ENCODE results near the gene LSM7.

The LSM7 gene

DNA sequence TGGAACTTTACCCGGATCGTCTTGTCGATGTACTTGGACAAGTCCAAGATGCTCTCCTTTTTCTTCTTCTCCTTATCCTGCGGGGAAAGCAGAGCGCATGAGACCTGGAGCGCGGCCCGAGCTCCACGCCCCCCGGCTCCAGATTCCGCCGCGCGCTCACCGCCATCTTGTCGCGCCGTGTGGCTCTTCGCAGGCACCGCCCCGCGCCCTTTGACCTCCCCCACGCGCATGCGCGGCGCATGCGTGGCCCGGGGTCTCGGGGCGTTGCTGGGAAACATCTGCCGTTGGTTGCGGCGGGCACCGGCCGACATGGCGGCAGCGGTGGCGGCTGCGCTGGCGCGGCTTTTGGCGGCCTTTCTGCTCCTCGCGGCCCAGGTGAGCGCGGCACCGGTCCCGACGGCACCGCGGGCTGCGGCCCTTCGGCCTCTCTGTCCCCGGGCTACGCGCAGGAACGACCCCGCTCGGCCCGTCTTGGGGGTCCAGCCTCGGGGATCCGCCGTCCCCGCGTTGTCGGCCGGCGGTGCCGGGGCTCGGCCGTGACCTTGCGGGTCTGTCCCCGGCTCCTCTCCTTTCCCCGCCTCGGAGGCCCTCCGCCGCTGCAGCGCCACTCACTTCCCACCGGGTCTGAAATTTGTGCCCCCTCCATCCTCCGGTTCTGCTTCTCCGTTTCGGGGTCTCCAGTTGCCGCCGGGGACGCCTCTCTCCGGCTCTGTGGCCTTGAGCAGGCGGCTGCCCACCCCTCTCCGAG, at the start of gene LSM7, which contains the start of gene SPPL2B:
LSM7 (minus strand) TSS at position 186 of the 748 bp plus-strand sequence; CDS start at position 166, 20 bp downstream.
SPPL2B (plus strand) TSS at position 284 of the 748 bp plus-strand sequence; CDS start at position 310, 26 bp downstream.
- peak; percentile 91 for DNase-seq

DNA sequence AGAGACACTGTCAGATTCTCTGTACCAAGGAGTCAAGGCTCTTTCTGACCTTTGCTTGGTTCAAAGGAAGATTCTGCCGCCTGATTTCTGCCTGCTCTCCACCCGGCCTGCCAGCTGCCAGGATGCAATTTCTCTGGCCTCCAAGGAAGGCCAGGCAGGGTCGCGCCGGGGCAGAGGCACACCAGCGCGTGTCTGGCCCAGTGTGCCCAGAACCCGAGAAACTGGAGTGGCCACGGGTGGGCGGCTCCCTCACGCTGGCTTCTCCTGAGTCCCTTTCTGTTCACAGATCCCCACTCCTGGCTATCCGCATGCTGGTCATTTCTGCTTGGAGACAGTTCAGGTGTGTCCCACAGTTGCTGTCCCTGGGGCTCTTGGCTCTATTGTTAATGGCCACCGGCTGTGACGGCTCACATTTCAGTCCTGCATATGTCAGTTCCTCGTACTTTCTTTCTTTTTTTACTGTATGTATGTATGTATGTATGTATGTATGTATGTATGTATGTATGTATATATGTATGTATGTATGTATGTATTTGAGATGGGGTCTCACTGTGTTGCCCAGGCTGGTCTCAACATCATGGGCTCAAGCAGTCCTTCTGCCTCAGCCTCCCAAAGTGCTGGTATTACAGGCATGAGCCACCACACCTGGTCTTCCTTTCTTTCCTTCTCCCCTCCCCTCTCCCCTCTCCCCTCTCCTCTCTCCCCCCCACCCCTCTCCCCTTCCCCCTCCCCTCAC, 48.6 kb upstream of the LSM7 start:
- DNase-seq = no peak

DNA sequence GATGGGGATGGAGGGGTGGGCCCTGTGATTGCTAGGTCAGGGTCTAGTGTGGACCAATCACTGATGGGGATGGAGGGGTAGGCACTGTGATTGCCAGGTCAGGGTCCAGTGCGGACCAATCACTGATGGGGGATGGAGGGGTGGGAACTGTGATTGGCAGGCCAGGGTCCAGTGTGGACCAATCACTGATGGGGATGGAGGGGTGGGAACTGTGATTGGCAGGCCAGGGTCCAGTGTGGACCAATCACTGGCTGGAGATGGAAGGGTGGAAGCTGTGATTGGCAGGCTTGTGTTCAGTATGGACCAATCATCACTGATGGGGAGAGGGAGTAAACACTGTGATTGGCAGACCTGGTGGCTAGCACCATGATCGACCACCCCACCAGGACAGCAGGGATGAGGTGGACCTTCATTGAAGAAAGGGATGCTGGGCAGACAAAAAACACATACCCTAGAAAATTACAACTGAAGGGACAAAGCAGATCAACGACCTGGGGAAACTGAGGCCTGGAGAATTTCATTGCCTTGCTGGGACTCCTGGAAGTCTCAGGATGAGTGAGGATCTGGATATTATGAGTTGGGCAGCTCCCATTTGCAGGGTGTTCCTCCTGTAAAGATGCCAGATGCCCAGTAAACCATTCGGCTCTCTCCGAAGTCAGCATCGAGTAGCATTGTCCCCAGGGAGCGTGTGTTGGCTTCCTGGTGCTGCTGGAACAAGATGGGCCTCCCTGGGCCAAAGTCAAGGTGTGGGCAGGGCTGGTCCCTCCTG, 47.2 kb upstream of the LSM7 start:
- DNase-seq = no peak

DNA sequence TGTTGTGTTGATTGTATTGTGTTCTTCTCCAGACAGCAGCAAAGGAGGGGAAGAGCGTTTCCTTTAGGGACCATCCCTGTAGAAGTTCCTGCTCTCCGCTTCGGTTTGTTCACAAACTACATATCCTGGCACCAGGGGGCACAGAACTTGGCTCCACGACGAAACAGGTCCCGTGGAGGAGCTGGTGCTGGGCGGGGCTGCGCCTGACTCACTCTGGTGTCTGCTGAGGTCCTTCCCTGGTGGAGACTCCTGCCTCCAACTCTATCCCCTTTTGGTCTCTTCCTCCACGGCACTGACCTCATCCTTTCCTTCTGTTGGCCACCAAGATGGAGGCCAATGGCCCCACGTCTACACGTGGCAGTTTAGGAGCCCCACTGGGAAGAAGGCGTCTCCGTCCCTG, 46.4 kb upstream of the LSM7 start:
- DNase-seq = no peak

DNA sequence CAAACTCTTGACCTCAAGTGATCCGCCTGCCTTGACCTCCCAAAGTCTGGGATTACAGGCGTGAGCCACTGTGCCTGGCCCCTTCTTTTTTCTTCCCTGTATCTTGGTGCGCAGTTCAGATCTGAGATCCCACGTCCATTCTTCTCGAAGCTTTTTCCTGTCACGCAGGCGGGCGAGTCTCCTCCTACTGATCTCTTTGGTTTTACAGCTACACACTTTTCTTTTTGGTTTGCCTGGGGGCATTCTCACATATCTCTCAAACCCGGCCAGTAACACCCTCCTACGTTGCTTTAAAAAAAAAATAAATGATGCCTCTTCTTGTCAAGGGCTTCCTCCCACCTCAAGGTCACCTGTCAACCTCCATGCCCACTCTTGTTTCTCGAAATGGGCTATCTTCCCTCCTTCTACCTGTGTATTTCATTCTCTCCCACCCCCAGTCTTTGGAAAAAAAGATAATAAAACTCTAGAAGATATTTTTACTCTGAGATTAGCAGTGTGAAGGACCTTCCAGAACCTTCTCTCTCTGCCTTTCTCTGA, 43.8 kb upstream of the LSM7 start:
- DNase-seq = no peak

DNA sequence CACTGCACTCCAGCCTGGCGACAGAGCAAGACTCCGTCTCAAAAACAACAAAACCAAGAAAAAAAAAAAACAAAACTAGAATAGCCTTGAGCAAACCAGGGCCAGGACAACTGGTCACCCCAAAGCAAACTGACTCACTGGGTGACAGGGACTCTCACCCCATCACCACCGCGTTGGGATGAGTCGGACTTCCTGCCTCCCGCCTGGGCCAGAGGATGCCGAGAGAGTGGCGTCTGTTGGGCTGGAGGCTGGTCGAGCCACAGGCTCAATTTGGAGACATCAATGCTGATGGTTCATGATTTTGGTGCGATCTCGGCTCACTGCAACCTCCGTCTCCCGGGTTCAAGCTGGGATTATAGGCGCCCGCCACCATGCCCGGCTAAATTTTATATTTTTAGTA, 43.3 kb upstream of the LSM7 start:
- no peak for DNase-seq

DNA sequence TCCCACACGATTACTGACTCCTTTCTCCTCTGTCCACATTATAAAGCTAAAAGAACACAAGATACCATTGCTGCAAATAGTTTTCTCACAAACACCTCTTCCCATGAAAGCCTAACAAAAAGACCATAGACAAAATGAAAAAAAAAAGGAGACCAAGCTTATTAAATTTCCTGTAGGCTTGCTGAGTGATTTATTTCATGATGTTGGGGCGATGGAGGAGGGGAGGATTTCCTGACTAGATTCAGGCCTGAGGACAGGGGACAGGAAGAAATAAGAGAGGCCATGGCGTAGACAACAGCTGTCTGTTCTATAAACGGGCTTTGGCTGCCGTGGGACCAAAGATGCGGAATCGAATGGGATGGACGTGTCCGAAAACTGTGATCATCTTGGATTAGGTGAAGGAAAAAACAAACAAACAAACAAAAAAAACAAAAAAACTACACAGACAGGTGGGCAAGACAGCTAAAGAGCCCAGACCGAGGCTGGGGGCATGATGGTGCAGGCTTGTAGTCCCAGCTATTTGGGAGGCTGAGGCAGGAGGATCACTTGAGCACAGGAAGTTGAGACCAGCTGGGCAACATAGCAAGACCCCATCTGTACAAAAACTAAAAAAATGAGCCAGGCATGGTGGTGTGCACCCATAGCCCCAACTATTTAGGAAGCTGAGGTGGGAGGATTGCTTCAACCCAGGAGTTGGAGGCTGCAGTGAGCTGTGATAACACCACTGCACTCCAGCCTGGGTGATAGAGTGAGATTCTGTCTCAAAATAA, 37.0 kb upstream of the LSM7 start:
- no peak for DNase-seq

DNA sequence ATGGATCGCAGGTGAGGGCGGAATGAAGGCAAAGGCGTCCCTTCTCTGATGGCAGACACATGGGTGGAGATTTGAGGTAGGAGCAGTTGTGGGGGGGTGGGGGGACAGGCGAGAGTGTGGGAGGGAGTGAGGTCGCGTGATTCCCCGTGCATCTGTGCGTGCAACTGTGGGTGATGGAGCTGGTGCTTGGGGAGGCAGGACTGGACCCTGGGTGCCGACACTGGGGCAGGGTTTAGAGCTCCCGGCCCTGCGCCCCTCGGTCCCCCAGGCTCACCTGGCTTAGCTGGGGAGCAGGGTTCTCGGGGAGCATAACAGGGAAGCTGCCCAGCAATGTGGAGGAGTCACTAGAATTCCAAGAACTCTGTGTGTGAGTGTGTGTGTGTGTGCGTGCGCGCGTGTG, 35.0 kb upstream of the LSM7 start:
- DNase-seq = no peak

DNA sequence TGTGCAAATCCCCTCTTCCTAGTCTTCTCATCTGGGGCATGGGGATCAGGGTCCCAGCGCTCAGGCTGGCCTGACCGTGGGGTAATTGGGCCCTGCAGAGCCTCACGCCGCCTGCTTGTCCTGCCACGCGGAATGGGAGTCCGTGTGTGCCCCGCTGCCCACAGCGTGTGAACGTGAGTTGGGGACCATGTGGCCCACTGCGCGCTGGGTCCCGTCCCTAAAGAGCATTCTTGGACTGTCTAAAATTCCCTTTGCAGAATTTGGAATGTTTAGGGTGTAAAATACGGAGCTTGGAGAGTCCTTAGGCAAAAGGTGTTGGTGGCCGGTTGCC, 34.5 kb upstream of the LSM7 start:
- no peak for DNase-seq

DNA sequence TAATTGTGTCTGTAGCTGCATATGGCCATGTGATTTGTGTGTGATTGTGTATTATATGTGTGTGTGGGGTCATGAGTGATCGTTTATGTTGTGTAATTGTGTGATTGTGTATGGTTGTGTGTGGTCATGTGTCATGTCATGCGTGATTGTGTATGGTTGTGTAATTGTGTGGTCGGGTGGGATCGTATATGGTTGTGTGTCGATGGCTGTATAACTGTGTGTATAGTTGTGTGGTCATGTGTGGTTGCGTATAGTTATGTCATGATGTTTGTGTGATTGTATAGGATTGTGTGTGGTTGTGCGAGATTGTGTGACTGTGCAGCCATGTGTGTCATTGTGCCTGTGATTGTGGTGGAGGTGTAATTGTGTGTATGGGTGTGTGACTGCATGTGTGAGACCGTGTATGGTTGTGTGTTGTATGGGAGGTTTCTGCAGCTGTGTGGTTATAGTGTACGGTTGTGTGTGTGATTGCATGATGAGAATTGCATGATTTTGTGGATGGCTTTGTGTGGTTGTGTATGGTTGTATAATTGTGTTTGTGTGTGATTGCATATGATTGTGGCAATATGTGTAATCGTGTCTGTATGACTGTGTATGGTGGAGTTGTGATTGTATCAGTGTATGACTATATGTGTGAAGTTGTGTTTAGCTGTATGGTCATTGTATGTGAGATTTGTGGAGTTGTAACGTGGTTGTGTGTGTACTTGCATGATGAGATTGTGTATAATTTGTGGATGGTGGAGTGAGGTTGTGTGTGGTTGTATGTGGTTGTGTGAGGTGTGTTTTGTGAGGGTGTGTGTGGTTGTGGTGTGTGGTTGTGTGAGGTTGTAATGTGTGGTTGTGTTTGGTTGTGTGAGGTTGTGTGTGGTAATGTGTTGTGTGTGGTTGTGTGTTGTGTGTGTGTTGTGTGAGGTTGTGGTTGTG, 33.9 kb upstream of the LSM7 start:
- no peak for DNase-seq

DNA sequence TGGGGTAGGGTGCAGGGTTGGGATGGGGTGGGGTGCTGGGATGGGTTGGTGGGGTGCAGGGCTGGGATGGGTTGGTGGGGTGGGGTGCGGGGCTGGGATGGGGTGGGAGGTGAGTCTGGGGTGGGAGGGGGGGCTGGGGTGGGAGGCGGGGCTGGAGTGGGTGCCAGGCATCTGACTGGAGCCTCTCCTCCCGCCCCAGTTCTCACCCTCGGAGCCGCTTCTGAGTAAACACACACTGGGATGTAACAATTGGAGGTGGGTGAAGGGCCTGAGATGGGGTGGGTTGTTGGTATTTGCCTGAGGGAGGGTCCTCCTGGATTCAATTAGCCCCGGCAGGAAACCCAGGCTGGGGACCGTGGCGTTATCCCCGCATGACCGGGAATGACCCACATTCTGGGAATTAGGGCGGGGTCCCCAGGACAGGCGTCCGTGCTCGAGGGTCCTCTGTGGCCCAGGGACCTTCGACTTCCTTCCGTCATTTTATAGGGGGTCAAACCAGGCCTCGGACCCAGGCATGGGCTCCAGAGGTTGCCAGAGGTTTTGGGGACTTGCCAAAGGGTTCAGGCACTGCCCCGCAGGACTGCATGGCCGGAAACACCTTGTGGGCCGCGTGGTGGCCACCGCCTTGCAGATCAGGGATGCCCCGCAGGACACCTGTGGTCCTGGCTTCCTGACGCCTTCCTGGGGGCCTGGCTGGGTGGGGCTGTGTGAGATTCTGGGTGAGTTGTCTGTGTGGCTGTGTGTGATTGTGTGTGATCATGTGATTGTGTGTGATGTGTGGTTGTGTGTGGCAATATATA, 33.1 kb upstream of the LSM7 start:
- no peak for DNase-seq

DNA sequence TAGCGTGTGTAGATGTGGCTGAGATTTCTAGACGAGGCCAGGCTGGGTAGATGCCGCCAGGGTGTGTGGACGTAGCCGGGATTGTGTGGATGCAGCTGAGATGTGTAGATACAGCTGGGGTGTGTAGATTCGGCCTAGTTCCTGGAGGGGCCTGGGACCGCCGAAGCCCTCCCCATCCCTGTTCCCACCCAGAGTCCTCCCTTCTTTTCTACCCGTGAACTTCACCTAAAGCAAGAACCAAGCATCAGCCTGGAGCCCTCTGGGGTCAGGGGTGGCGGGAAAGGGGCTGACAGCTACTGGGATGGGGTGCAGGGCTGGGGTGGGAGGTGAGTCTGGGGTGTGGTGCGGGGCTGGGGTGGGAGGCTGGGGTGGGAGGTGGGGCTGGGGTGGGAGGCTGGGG, 32.4 kb upstream of the LSM7 start:
- no peak for DNase-seq

DNA sequence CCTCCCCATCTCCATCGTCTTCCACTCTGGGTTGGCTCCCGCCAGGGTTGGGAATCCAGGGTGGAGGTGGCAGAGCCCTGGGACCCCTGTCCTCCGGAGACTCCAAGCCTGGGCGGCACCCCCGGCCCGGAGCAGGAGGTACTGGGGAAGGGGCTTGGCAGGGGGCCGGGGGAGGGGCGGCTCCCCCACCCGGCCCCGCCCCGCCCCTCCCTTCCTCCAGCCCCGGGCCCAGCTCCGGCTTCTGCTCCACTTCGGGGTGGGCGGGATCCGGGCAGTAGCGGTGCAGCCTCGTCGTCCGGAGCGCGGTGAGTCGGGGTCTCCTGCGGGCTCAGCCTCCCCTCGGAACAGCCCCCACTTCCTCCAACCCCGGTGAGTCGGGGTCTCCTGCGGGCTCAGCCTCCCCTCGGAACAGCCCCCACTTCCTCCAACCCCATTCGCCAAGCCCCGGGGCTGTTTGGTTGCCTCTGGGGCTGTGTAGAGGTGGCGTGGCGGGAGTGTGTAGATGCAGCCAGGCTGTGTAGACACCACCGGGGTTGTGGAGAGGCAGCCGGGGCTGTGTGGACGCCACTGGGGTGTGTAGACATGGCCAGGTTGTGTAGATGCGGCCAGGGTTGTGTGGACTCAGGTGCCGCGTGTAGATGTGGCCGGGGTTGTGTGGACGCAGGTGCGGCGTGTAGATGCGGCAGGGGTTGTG, 31.8 kb upstream of the LSM7 start, which contains the start of gene TMPRSS9:
TMPRSS9 (plus strand) TSS at position 274 of the 694 bp plus-strand sequence. CDS start 29,521 bp downstream, outside the sequence.
- DNase-seq = no peak

DNA sequence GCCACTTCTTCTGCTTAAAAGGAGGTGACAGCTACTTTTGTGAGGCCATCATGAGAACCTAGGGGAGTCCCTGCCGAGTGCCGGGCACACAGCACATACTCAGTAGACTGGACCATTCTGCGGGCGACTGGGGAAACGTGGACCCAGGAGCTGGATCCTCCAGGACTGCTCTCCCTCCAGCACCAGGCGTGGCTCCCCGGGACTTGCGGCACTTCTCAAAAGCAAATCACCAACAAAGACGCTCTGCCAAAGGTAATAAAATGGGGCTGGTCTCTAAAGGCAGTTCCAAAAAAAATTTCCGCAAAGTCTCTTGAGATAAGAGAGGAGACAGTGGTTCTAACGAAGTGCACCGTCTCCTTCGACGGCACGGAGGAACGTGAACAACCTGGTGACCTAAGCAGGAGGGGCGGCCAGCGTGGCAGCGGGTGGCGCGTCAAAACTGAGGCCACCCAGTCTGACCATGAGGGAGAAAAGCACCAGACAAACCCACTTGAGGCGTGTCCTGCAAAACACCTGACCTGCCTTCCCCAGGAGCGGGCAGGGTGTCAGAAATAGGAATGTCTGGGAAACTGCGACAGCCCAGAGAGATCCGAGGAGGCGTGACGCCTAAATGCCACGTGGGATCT, 30.3 kb upstream of the LSM7 start:
- DNase-seq = no peak

DNA sequence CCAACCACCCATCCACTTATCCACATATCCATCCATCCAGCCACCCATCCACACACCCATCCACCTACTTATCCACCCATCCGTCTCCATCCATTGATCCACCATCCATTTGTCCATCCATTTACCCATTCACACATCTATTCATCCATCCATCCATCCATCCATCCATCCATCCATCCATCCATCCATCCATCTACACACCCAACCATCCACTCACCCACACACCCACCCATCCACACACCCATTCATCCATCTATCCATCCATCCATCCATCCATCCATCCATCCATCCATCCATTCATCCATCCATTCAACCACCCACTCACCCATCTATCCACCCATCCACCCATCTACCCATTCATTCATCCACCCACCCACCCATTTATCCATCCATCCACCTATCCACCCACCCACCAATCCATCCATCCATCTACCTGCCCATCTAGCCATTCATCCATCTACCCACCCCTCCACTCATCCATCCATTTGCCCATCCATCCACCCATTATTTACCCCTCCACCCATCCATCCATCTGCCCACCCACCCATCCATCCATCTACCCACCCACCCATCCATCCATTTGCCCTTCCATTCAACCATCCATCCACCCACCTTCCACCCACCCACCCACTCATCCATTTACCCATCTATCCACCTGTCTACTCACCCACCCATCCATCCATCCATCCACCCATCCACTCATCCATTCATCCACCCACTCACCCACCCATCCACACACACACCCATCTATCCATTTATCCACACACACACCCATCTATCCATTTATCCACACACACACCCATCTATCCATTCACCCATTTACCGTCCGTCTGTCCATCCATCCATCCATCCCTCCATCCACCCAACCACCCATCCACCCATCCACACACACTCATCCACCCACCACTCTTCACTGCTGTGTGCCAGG, 29.2 kb upstream of the LSM7 start:
- DNase-seq = no peak

DNA sequence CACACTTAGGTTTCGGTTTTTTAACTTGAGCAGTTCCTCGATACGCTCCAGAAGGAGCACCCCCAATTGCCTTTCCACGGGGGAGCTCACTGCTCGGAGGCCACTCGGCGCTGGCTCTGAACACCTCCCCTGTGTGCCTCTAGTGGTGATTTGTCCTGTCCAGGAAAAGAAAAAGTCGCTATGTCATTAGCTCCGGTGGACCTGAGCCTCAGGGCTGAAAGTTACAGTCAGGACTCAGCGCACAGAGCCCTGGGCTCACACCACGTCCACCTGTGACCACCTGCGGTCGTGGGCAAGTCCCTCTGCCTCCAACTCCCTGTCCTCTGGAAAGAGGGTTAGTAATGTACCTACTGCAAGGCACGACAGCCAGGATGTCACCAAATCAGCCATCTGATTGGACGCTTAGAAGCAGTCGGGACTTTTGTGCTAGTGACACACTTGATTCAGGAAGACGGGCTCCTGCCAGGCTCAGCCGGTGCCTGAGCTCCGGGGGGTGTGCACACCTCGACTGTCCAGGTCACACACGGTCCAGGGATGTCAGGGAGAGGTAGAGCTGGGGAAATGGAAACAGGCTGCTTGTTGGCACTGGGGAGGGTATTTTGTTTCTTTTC, 27.8 kb upstream of the LSM7 start:
- no peak for DNase-seq

DNA sequence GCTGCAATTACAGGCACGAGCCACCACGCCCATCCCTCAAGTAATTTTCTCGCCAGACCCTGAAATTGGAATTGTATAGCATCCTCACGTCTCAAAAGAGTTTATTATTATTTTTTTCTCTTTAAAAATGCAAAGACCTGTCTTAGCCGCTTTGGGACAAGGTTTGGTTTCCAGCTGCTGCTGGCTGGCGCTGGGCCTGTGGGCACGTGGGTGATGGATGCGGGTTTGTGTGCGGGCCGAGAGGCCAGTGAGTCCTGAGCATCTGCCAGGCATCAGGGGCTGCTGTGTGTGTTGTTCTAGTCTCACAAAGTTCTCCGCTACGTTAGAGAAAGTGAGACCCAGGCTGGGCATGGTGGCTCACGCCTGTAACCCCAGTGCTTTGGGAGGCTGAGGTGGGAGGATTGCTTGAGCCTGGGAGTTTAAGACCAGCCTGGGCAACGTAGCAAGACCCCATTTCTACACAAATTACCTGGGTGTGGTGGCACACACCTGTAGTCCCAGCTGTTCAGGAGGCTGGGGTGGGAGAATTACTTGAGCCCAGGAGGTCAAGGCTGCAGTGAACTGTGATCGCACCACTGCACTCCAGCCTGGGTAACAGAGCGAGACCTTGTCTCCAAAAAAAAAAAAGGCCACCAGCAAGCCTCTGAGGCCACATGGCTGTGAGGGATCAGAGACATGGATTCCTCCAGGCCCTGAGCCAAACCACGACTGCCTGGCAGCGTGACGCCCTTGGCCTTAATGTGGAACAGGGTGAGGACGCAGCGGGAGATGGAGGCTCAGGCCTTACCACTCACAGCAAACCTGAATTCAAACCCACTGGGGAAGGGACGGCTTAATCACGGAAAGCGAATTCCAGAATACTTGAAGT, 27.0 kb upstream of the LSM7 start:
- DNase-seq = no peak
